HCT116 (cell line): ENCODE measurements around the gene IGFBPL1. TPM values are rescaled to one million over a fixed set of nuclear protein-coding genes. Genes with fewer than 3 reads are reported as not detected.

Experiments
- ATAC-seq: fragments of 200-7000 bp; cut with Tn5 transposase; 2 replicates; pipeline ENCODE4 v1.9.1; 2020; ENCODE audit warnings: mild to moderate bottlenecking, moderate library complexity
- BruUV-seq: library from RNA; stranded (reverse); fragments of 400-500 nt; replicated peaks from 2 replicates; lab custom pipeline; 2021; lab: Mats Ljungman, UMichigan
- CTCF ChIA-PET: fragments of 300-600 bp; sonication (Branson Sonifier 250); formaldehyde crosslinking; loops from one replicate; lab custom pipeline; 2021; ENCODE audit warnings: antibody characterized with exemption; lab: Charles Lee
- POLR2A ChIA-PET: fragments of 300-600, 350-600 bp; sonication (Branson Sonifier 250); formaldehyde crosslinking; loops from one replicate; lab custom pipeline; 2021; ENCODE audit warnings: antibody characterized with exemption; lab: Charles Lee
- RAD21 ChIA-PET, 2 experiments: fragments of 300-600 bp; sonication (Branson Sonifier 250); formaldehyde crosslinking; loops; one replicate each; lab custom pipeline; 2023; ENCODE audit warnings: low total read pairs in 2 of 2; ENCODE audit not compliant: uncharacterized antibody in 2 of 2, unreplicated experiment in 2 of 2, low non-redundant PET in 1 of 2; lab: Charles Lee
- DNase-seq: peaks from one replicate; pipeline ENCODE4 v3.0.0-alpha.2; 2010; ENCODE audit warnings: low read depth, low spot score
- H2AFZ ChIP-seq: fragments of 200-600 bp; shearing (Covaris generic), sonication (generic); 2 replicates; pipeline ENCODE4 v1.6.1; 2017; ENCODE audit warnings: low read depth, mixed run types, mixed read lengths, antibody characterized with exemption, low read length; ENCODE audit not compliant: poor library complexity, severe bottlenecking
- H3K27ac ChIP-seq: 2 replicates; pipeline ENCODE4 v1.5.1; 2012; ENCODE audit warnings: low read depth, low read length
- H3K27me3 ChIP-seq: fragments of 200-600 bp; sonication (generic); 2 replicates; pipeline ENCODE4 v1.6.1; 2016; ENCODE audit warnings: mixed run types, low read length, mixed read lengths; ENCODE audit not compliant: insufficient read depth
- H3K36me3 ChIP-seq, 2 experiments: fragments of 200-500 bp in 1 of 2; fragments of 200-600 bp in 1 of 2; sonication (Bioruptor generic) in 1 of 2; sonication (generic) in 1 of 2; 2 replicates each; pipeline versions ENCODE4 v1.5.1 to v1.6.1; 2014 to 2016; ENCODE audit warnings: low read length in 2 of 2, inconsistent platforms in 1 of 2, mixed read lengths in 1 of 2, mixed run types in 1 of 2; ENCODE audit not compliant: insufficient read depth in 2 of 2, control insufficient read depth in 1 of 2
- H3K4me1 ChIP-seq, 2 experiments: fragments of 200-600 bp in 1 of 2; sonication (generic) in 1 of 2; 2 replicates each; pipeline versions ENCODE4 v1.5.1 to v1.6.1; 2012 to 2017; ENCODE audit warnings: low read length in 2 of 2, inconsistent platforms in 1 of 2, mild to moderate bottlenecking in 1 of 2, mixed read lengths in 1 of 2, mixed run types in 1 of 2, moderate library complexity in 1 of 2; ENCODE audit not compliant: insufficient read depth in 2 of 2, control insufficient read depth in 1 of 2
- H3K4me2 ChIP-seq: fragments of 200-600 bp; sonication (generic); 2 replicates; pipeline ENCODE4 v1.6.1; 2017; ENCODE audit warnings: mixed run types, low read length, mixed read lengths
- H3K4me3 ChIP-seq, 2 experiments: fragments of 200-600 bp in 1 of 2; sonication (generic) in 1 of 2; replicated peaks in 1 of 2; 2 replicates each; pipeline ENCODE4 v1.5.1; 2011 to 2016; ENCODE audit warnings: low read length in 2 of 2, control low read depth in 1 of 2, low read depth in 1 of 2, mild to moderate bottlenecking in 1 of 2, mixed read lengths in 1 of 2, mixed run types in 1 of 2
- H3K79me2 ChIP-seq: fragments of 200-600 bp; sonication (generic); 2 replicates; pipeline ENCODE4 v1.6.1; 2017; ENCODE audit warnings: mild to moderate bottlenecking, mixed run types, low read length, moderate library complexity, mixed read lengths; ENCODE audit not compliant: insufficient read depth
- H3K9ac ChIP-seq: fragments of 200-600 bp; sonication (generic); 2 replicates; pipeline ENCODE4 v1.6.1; 2016; ENCODE audit warnings: low read length, mixed read lengths
- H3K9me2 ChIP-seq: fragments of 200-600 bp; sonication (generic), shearing (Covaris generic); 2 replicates; pipeline ENCODE4 v1.6.1; 2017; ENCODE audit warnings: mixed run types, mild to moderate bottlenecking, moderate library complexity; ENCODE audit not compliant: insufficient read depth
- H3K9me3 ChIP-seq, 2 experiments: fragments of 200-500 bp in 1 of 2; fragments of 200-600 bp in 1 of 2; sonication (Bioruptor generic) in 1 of 2; sonication (generic) in 1 of 2; 2 replicates each; pipeline ENCODE4 v1.6.1; 2014 to 2017; ENCODE audit warnings: low read length in 2 of 2, mixed read lengths in 2 of 2, inconsistent platforms in 1 of 2, low read depth in 1 of 2, mild to moderate bottlenecking in 1 of 2, mixed run types in 1 of 2, moderate library complexity in 1 of 2; ENCODE audit not compliant: control insufficient read depth in 1 of 2, insufficient read depth in 1 of 2
- H4K20me1 ChIP-seq: fragments of 200-600 bp; sonication (generic), shearing (Covaris generic); 2 replicates; pipeline ENCODE4 v1.6.1; 2017; ENCODE audit warnings: mixed run types, mild to moderate bottlenecking, moderate library complexity; ENCODE audit not compliant: insufficient read depth
- CBX3 ChIP-seq: IDR thresholded peaks from 2 replicates; pipeline ENCODE4 v1.6.1; 2012; ENCODE audit warnings: low read depth
- CEBPB ChIP-seq: IDR thresholded peaks from 2 replicates; pipeline ENCODE4 v1.6.1; 2012; ENCODE audit warnings: low read depth
- ELF1 ChIP-seq: IDR thresholded peaks from 2 replicates; pipeline ENCODE4 v1.6.1; 2012; ENCODE audit warnings: low read depth, borderline replicate concordance
- JUND ChIP-seq: IDR thresholded peaks from 2 replicates; pipeline ENCODE4 v1.6.1; 2012
- MAX ChIP-seq: IDR thresholded peaks from 2 replicates; pipeline ENCODE4 v1.6.1; 2012
- POLR2A ChIP-seq: IDR thresholded peaks from 2 replicates; pipeline ENCODE4 v1.7.0; 2011; ENCODE audit warnings: borderline replicate concordance; ENCODE audit not compliant: insufficient read depth, insufficient read length; ENCODE audit errors: extremely low read depth
- POLR2AphosphoS5 ChIP-seq: IDR thresholded peaks from 2 replicates; pipeline ENCODE4 v1.6.1; 2011; ENCODE audit warnings: mild to moderate bottlenecking, low read depth, low read length, moderate library complexity
- REST ChIP-seq: IDR thresholded peaks from 2 replicates; pipeline ENCODE4 v1.6.1; 2012; ENCODE audit warnings: low read depth
- SIN3A ChIP-seq: IDR thresholded peaks from 2 replicates; pipeline ENCODE4 v1.6.1; 2012; ENCODE audit warnings: low read depth
- SP1 ChIP-seq: IDR thresholded peaks from 2 replicates; pipeline ENCODE4 v1.6.1; 2012; ENCODE audit warnings: low read depth
- SRF ChIP-seq: IDR thresholded peaks from 2 replicates; pipeline ENCODE4 v1.6.1; 2012; ENCODE audit warnings: low read depth
- TCF7L2 ChIP-seq: IDR thresholded peaks from 2 replicates; pipeline ENCODE4 v1.7.0; 2011; ENCODE audit warnings: borderline replicate concordance, inconsistent platforms; ENCODE audit not compliant: insufficient read depth, insufficient read length; ENCODE audit errors: extremely low read depth
- YY1 ChIP-seq: IDR thresholded peaks from 2 replicates; pipeline ENCODE4 v1.6.1; 2011; ENCODE audit warnings: low read length, low read depth, moderate library complexity, mild to moderate bottlenecking; ENCODE audit not compliant: insufficient replicate concordance; ENCODE audit errors: extremely low read depth
- ZBTB33 ChIP-seq: IDR thresholded peaks from 2 replicates; pipeline ENCODE4 v1.6.1; 2011; ENCODE audit warnings: mild to moderate bottlenecking, low read length, moderate library complexity; ENCODE audit not compliant: insufficient replicate concordance; ENCODE audit errors: extremely low read depth
- ZNF274 ChIP-seq: fragments of 200-500 bp; sonication (Bioruptor generic); IDR thresholded peaks from 2 replicates; pipeline ENCODE4 v1.6.1; 2014; ENCODE audit warnings: mild to moderate bottlenecking, low read depth, low read length, inconsistent platforms
- intact Hi-C: fragments of 100-400 bp; cut with micrococcal nuclease; formaldehyde crosslinking; loops from 2 replicates; pipeline ENCODE4 v1.10.0; 2022
- total RNA-seq: library from RNA; stranded (reverse); gene quantifications from one replicate; pipeline ENCODE4 v1.2.1, GENCODE V29; 2021; ENCODE audit not compliant: unreplicated experiment

IGFBPL1 gene
- total RNA-seq, 1 experiment from 2014 or later: not detected

- BruUV-seq: no TSS peak
- Histone ChIP-seq H3K4me2 (no peak overlapping the region), H3K36me3 (no peaks in the 10 kb centered on the region), H3K9ac (no peak overlapping the region), H4K20me1 (no peaks in the 10 kb centered on the region), H3K9me2 (no peaks in the 10 kb centered on the region), H3K79me2 (no peaks in the 10 kb centered on the region), H3K27me3 (no peaks in the 10 kb centered on the region; the same call in 1 of the 2 replicates), H3K4me3 (no peak overlapping the region), H2AFZ (no peak overlapping the region), H3K4me1 (peaks cover 0 to 5% of the 10 kb centered on the region in 2 experiments; a peak in 2 of 4 replicates), H3K9me3 (no peaks in the 10 kb centered on the region)
- intact Hi-C loops: no loop called here
- ChIA-PET POLR2A (no interaction called here), RAD21 (no interaction called here)
- DNase-seq (no peak), ATAC-seq (no peak)
- no peak for TF ChIP-seq YY1
- TF ChIP-seq TCF7L2: no peak
- TF ChIP-seq ZNF274: no peak
- TF ChIP-seq ELF1: no peak
- no peak for TF ChIP-seq POLR2AphosphoS5
- no peak for TF ChIP-seq CBX3
- no peak for TF ChIP-seq SRF
- TF ChIP-seq POLR2A: no peak
- TF ChIP-seq SP1: no peak
- no peak for TF ChIP-seq REST
- no peak for TF ChIP-seq ZBTB33
- no peak for TF ChIP-seq SIN3A
- no peak for TF ChIP-seq MAX
- TF ChIP-seq CEBPB: no peak
- no peak for TF ChIP-seq JUND
- TF ChIP-seq, all 23 proteins: peak for 0
- CTCF ChIA-PET: no interaction called here
- H3K27ac ChIP-seq: no peak overlapping the region
These were observed 56.4 kb downstream of the IGFBPL1 start for GRCh38 chr9:38367898-38368297.
